Measurements from ENCODE around the gene CAST. TPM values are rescaled to one million over a fixed set of nuclear protein-coding genes. Genes with fewer than 3 reads are reported as not detected.
A peak's percentile ranks its signal among the peaks of the same experiment; 100 is the strongest.

Gene CAST
- total RNA-seq, 1 experiment from 2014 or later = 395 TPM

- Mint-ChIP-seq H3K27me3 (ENCODE audit: unreplicated experiment) (no peaks in the 10 kb centered on the region), H3K4me1 (ENCODE audit: low read depth, unreplicated experiment) (peaks cover 78% of the 10 kb centered on the region), H3K9me3 (ENCODE audit: low read depth, unreplicated experiment) (no peaks in the 10 kb centered on the region), H3K27ac (ENCODE audit: unreplicated experiment) (no peak overlapping the region), H3K4me3 (ENCODE audit: low read depth, unreplicated experiment) (no peak overlapping the region), H3K36me3 (ENCODE audit: insufficient read depth, unreplicated experiment) (peaks cover 19% of the 10 kb centered on the region)
- no peak for TF ChIP-seq CTCF (IDR thresholded peaks at IDR 0.05; ENCODE audit: unreplicated experiment)
- CTCF ChIA-PET = interaction anchor here (0.6 kb wide), 1 partner anchor 28 kb away, joined by 3 read pairs; no protein-coding TSS in a partner anchor
- intact Hi-C loops (cut with micrococcal nuclease; ENCODE audit: unreplicated experiment) = no loop called here
- DNase-seq = no peak
- BruUV-seq (replicated peaks) = no TSS peak
Observed at GRCh38 chr5:96712100-96712746, 50.0 kb downstream of the CAST start.

- H3K27ac Mint-ChIP-seq (ENCODE audit: unreplicated experiment) = peak overlapping the region; percentile 77
Observed at GRCh38 chr5:96714450-96714849, 52.3 kb downstream of the CAST start.

GRCh38 chr5:96714951-96715451 lies 52.8 kb downstream of the CAST start:
- CTCF ChIA-PET = interaction anchor here (0.6 to 2.7 kb wide), 9 partner anchors 10 to 1439 kb away, joined by 3 to 22 read pairs (median 4); partner anchors contain the start of gene CAST
- no peak for TF ChIP-seq CTCF (IDR thresholded peaks at IDR 0.05; ENCODE audit: unreplicated experiment)
- Mint-ChIP-seq H3K4me1 (ENCODE audit: low read depth, unreplicated experiment) (peaks cover 77% of the 10 kb centered on the region), H3K27ac (ENCODE audit: unreplicated experiment) (peak overlapping the region; percentile 77), H3K36me3 (ENCODE audit: insufficient read depth, unreplicated experiment) (peaks cover 37% of the 10 kb centered on the region), H3K27me3 (ENCODE audit: unreplicated experiment) (no peaks in the 10 kb centered on the region), H3K9me3 (ENCODE audit: low read depth, unreplicated experiment) (no peaks in the 10 kb centered on the region), H3K4me3 (ENCODE audit: low read depth, unreplicated experiment) (peak overlapping the region; percentile 28)
- intact Hi-C loops (cut with micrococcal nuclease; ENCODE audit: unreplicated experiment) = no loop called here
- no TSS peak for BruUV-seq (replicated peaks)
- peak; percentile 82 for DNase-seq

More at GRCh38 chr5:96714450-96714849, 52.3 kb downstream of the CAST start:
- BruUV-seq (replicated peaks) = TSS peak; percentile 36
- Mint-ChIP-seq H3K36me3 (ENCODE audit: insufficient read depth, unreplicated experiment) (peaks cover 37% of the 10 kb centered on the region), H3K4me3 (ENCODE audit: low read depth, unreplicated experiment) (peak overlapping the region; percentile 28), H3K27me3 (ENCODE audit: unreplicated experiment) (no peaks in the 10 kb centered on the region), H3K9me3 (ENCODE audit: low read depth, unreplicated experiment) (no peaks in the 10 kb centered on the region), H3K4me1 (ENCODE audit: low read depth, unreplicated experiment) (peaks cover 78% of the 10 kb centered on the region)
- no peak for DNase-seq
- no peak for TF ChIP-seq CTCF (IDR thresholded peaks at IDR 0.05; ENCODE audit: unreplicated experiment)
- CTCF ChIA-PET = interaction anchor here (0.6 to 2.7 kb wide), 9 partner anchors 10 to 1439 kb away, joined by 3 to 22 read pairs (median 4); partner anchors contain the start of gene CAST
- intact Hi-C loops (cut with micrococcal nuclease; ENCODE audit: unreplicated experiment) = no loop called here

- Mint-ChIP-seq H3K27me3 (ENCODE audit: unreplicated experiment) (no peaks in the 10 kb centered on the region), H3K27ac (ENCODE audit: unreplicated experiment) (peak overlapping the region; percentile 77), H3K4me1 (ENCODE audit: low read depth, unreplicated experiment) (peaks cover 75% of the 10 kb centered on the region), H3K36me3 (ENCODE audit: insufficient read depth, unreplicated experiment) (peaks cover 37% of the 10 kb centered on the region), H3K9me3 (ENCODE audit: low read depth, unreplicated experiment) (no peaks in the 10 kb centered on the region), H3K4me3 (ENCODE audit: low read depth, unreplicated experiment) (no peak overlapping the region)
- intact Hi-C loops (cut with micrococcal nuclease; ENCODE audit: unreplicated experiment) = no loop called here
- BruUV-seq (replicated peaks) = no TSS peak
- DNase-seq = no peak
- CTCF ChIA-PET = no interaction called here
- no peak for TF ChIP-seq CTCF (IDR thresholded peaks at IDR 0.05; ENCODE audit: unreplicated experiment)
Observed at GRCh38 chr5:96716007-96716406, 53.8 kb downstream of the CAST start.
